Endothelial cell of umbilical vein (primary cell): ENCODE data around the gene MGST3.

ENCODE experiments used
- CTCF ChIP-seq, 2 donors: IDR thresholded peaks; 1 replicate in 1 of 2; 2 replicates in 1 of 2; pipeline ENCODE4 v1.5.1; 2011; ENCODE audit warnings: low read length in 2 of 2, mild to moderate bottlenecking in 2 of 2, moderate library complexity in 2 of 2, control low read depth in 1 of 2, inconsistent platforms in 1 of 2, low read depth in 1 of 2; ENCODE audit not compliant: insufficient read depth in 1 of 2; ENCODE audit errors: extremely low read depth in 1 of 2
- EZH2 ChIP-seq: IDR thresholded peaks from 2 replicates; pipeline ENCODE4 v1.6.1; 2012; ENCODE audit warnings: borderline replicate concordance, low read depth, mild to moderate bottlenecking, moderate library complexity, low read length, inconsistent platforms; ENCODE audit not compliant: severe bottlenecking
- FOS ChIP-seq: IDR thresholded peaks from 2 replicates; pipeline ENCODE4 v1.6.1; 2011; ENCODE audit warnings: mild to moderate bottlenecking, low read length, moderate library complexity, borderline replicate concordance; ENCODE audit not compliant: insufficient read depth
- JUN ChIP-seq: IDR thresholded peaks from 2 replicates; pipeline ENCODE4 v1.6.1; 2011; ENCODE audit warnings: borderline replicate concordance, low read depth; ENCODE audit not compliant: insufficient read length, insufficient read depth
- POLR2A ChIP-seq: IDR thresholded peaks from 2 replicates; pipeline ENCODE4 v1.6.1; 2012; ENCODE audit warnings: low read depth, mild to moderate bottlenecking, control low read depth, low read length

DNA sequence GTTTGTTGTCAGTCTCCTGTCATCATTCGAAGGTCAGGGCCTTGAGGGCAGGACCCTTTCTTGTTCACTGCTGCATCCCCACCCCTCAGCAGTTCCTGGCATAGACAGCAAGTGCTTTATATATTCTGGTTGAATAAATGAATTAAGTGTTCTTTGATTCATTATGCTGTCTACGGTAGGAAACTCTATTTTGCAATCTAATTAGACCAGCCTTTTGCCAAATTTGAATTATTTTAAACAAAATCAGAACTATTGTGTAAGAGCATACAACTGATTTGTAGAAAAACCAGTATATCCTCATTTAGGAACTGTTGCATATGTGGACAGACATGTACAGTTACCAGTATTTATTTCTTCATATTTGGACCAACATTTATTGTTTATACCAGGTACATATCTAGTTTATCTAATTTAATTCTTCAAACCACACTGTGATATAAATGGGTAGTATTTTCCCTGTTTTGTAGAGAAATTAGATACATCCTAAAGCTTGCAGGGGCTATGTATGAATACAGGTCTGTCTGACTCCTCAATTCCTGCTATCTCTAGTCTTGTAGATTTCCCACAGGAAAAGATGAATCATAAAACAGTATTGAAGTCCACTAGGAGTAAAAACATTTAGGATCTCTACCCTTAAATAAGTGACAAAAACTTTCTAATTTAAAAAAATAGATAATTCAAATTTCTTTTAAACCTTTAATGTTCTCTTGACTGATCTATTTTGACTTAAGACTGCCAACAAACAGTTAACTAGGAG lies 10.4 kb downstream of the MGST3 start:
- no peak for TF ChIP-seq CTCF (IDR thresholded peaks at IDR 0.05; ENCODE audit: extremely low read depth in 1 of 2, insufficient read depth in 1 of 2, low read depth in 1 of 2, low read length in 2 of 2)
- no peak for TF ChIP-seq POLR2A
- TF ChIP-seq EZH2: no peak
- peak; percentile 57 for TF ChIP-seq FOS
- TF ChIP-seq JUN: no peak
